ENCODE data around the gene MAN2C1. TPM values are rescaled to one million over a fixed set of nuclear protein-coding genes. Genes with fewer than 3 reads are reported as not detected.
"Not testable (repeated sequence)": the region's sequence is repeated elsewhere in the genome, so short reads cannot be mapped to it uniquely, and the experiment has no call there.

The MAN2C1 gene
- total RNA-seq, 2 donors from 2014 or later: 186 to 339 TPM

GRCh38 chr15:75352186-75353080 lies 16.0 kb downstream of the MAN2C1 start:
- no peaks in the 10 kb centered on the region for H3K27me3 ChIP-seq
- intact Hi-C loops (cut with DNase I): no loop called here
- no peaks in the 10 kb centered on the region for H3K9me3 ChIP-seq
- DNase-seq (no peak), ATAC-seq (no peak)
- WGBS, 2 donors: 78 to 85% methylated on average over 8 to 16 of the region's 16 CpGs
- H3K36me3 ChIP-seq (replicated peaks in 1 of 2; ENCODE audit: insufficient read depth in 1 of 2, low read depth in 2 of 2): peaks cover 0 to 6% of the 10 kb centered on the region in 2 donors
- no peak for TF ChIP-seq CTCF (IDR thresholded peaks at IDR 0.05)
- TF ChIP-seq POLR2A (IDR thresholded peaks at IDR 0.05): no peak
- no peak overlapping the region for H3K27ac ChIP-seq
- H3K4me3 ChIP-seq: no peak overlapping the region
- peaks cover 13% of the 10 kb centered on the region for H3K4me1 ChIP-seq

- Histone ChIP-seq H3K27ac (no peak overlapping the region), H3K4me1 (peaks cover 17% of the 10 kb centered on the region), H3K27me3 (no peaks in the 10 kb centered on the region), H3K36me3 (replicated peaks in 1 of 2; ENCODE audit: insufficient read depth in 1 of 2, low read depth in 2 of 2) (no peaks in the 10 kb centered on the region), H3K4me3 (no peak overlapping the region), H3K9me3 (no peaks in the 10 kb centered on the region)
- no peak for ATAC-seq
- TF ChIP-seq CTCF (IDR thresholded peaks at IDR 0.05) (no peak), POLR2A (IDR thresholded peaks at IDR 0.05) (peak in 1 of 3 donors; percentile 6)
- DNase-seq: no peak
- WGBS, 2 donors: 78 to 88% methylated on average over 6 to 7 of the region's 7 CpGs
- intact Hi-C loops (cut with DNase I): no loop called here
Observed at GRCh38 chr15:75350601-75351361, 17.6 kb downstream of the MAN2C1 start.

- no peaks in the 10 kb centered on the region for H3K9me3 ChIP-seq
- H3K27me3 ChIP-seq: no peaks in the 10 kb centered on the region
- DNase-seq: peak in 2 of 4 donors; percentile 28 to 45
- WGBS, 2 donors: 73 to 90% methylated on average over 9 of the region's 9 CpGs
- intact Hi-C loops (cut with DNase I): no loop called here
- H3K4me1 ChIP-seq: peaks cover 17% of the 10 kb centered on the region
- H3K36me3 ChIP-seq (replicated peaks in 1 of 2; ENCODE audit: insufficient read depth in 1 of 2, low read depth in 2 of 2): no peaks in the 10 kb centered on the region
- H3K27ac ChIP-seq: peak overlapping the region in 1 of 4 donors; percentile 14
- TF ChIP-seq CTCF (IDR thresholded peaks at IDR 0.05): no peak
- no peak for TF ChIP-seq POLR2A (IDR thresholded peaks at IDR 0.05)
- H3K4me3 ChIP-seq: no peak overlapping the region
- ATAC-seq: no peak
Observed at GRCh38 chr15:75349851-75350588, 18.4 kb downstream of the MAN2C1 start.

- H3K9me3 ChIP-seq; DNase-seq; H3K27ac ChIP-seq; H3K4me3 ChIP-seq; H3K27me3 ChIP-seq; H3K36me3 ChIP-seq (replicated peaks in 1 of 2; ENCODE audit: insufficient read depth in 1 of 2, low read depth in 2 of 2); intact Hi-C loops (cut with DNase I); ATAC-seq: not testable (repeated sequence)
- peaks cover 17% of the 10 kb centered on the region for H3K4me1 ChIP-seq
- WGBS, 2 donors: 81 to 90% methylated on average over 6 to 8 of the region's 8 CpGs
Observed at GRCh38 chr15:75349351-75349669, 19.1 kb downstream of the MAN2C1 start.

Data from body of pancreas (tissue), 4 donors.